Coronary artery (tissue), 2 donors: ENCODE results near the gene CYP3A5.
"Not testable (repeated sequence)": the region's sequence is repeated elsewhere in the genome, so short reads cannot be mapped to it uniquely, and the experiment has no call there.

Source experiments
- DNase-seq: peaks from one replicate; pipeline ENCODE4 v3.0.0-alpha.2; 2017; ENCODE audit warnings: low spot score
- H3K27ac ChIP-seq, 2 donors: fragments of 200-600 bp; sonication (generic); one replicate each; pipeline ENCODE4 v1.5.1; 2016 to 2019
- H3K4me3 ChIP-seq: fragments of 200-600 bp; sonication (generic); 2 replicates; pipeline ENCODE4 v1.5.1; 2016; ENCODE audit warnings: mild to moderate bottlenecking, moderate library complexity
- TF ChIP-seq, protein P1 (sequence below): fragments of 200-600 bp; sonication (generic); IDR thresholded peaks from one replicate; pipeline ENCODE4 v1.5.1; 2019; ENCODE audit warnings: antibody characterized with exemption

Gene CYP3A5

DNA sequence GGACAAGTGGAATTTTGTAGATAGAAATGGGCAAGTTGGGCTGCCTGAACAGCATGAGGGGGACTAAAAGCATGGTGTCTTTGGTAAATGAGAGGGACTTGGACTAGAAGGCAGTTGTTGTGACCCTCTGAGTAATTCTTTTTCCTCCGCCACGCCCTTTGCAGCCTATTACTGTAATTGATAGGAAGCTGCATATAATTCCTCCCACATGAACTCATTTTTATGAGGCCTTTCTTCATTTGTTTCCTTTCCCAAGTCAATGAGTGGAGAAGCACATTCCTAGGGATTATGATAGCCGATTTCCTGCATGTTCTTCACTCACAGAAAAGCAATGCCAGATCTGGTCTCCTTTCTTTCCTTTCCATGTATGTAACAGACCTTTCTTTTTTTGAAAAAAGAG is 35.4 kb downstream of the CYP3A5 start:
- Histone ChIP-seq H3K4me3 (no peak overlapping the region), H3K27ac (no peak overlapping the region)
- TF ChIP-seq, protein P1, sequence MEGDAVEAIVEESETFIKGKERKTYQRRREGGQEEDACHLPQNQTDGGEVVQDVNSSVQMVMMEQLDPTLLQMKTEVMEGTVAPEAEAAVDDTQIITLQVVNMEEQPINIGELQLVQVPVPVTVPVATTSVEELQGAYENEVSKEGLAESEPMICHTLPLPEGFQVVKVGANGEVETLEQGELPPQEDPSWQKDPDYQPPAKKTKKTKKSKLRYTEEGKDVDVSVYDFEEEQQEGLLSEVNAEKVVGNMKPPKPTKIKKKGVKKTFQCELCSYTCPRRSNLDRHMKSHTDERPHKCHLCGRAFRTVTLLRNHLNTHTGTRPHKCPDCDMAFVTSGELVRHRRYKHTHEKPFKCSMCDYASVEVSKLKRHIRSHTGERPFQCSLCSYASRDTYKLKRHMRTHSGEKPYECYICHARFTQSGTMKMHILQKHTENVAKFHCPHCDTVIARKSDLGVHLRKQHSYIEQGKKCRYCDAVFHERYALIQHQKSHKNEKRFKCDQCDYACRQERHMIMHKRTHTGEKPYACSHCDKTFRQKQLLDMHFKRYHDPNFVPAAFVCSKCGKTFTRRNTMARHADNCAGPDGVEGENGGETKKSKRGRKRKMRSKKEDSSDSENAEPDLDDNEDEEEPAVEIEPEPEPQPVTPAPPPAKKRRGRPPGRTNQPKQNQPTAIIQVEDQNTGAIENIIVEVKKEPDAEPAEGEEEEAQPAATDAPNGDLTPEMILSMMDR = no peak
- DNase-seq = no peak

DNA sequence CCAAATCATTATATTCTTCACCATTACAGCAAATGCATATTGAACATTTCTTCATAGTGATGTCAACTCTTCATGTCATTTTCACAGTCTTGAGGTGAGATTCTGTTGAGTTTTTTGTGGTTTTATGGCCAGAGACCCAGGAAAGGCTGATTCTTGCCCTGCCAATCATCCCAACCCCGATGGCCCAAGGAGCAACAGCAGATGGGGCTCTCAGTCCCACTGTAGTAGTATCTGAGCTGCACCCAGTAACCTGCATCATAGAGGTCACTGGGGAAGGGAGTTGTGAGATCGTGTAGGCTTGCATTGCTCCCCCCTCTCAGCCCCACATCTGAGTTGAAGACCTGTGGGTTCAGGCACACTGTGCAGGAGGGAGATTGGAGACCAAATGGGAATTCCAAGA is 36.3 kb downstream of the CYP3A5 start:
- TF ChIP-seq, protein P1 = no peak
- no peak for DNase-seq
- no peak overlapping the region for H3K4me3 ChIP-seq
- no peak overlapping the region for H3K27ac ChIP-seq

DNA sequence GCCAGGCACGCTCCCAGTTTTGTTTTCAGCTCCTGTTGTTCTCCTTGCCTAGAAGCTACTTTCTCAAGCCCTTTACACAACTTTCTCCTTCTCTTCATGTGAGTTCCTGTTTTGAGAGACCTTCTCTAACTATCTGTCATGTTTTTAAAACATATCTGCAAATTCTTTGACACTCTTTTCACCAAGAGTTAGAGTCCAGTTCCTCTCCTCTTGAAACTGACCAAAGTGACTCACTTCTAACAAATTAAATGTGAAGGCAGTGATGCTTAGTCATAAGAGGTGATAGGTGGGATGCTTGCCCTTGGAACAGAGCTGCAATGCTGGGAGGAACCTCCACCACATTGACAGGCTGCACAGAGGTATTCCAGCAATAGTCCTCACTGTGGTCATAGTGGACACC is 37.8 kb downstream of the CYP3A5 start:
- no peak for DNase-seq
- Histone ChIP-seq H3K4me3 (no peak overlapping the region), H3K27ac (no peak overlapping the region)
- TF ChIP-seq, protein P1 = no peak

DNA sequence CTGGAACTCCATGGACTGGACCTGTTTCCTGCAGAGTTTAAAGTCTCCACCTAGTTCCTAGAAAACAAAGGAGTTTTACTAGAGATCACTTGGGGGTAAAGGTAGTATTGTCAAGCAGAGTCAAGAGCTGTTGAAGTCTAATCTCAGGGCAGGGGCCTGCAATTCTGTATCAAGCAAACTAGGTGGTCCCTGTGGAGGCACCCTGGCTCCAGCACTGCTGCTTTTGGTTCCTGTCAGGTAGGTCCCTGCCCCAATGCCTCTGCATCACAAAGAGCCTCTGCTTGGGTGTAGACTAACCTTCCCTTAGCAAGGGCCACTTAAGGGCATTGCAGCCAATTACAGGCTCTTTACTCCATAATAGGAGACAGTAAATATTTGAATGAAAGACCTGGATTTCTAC is 40.5 kb downstream of the CYP3A5 start:
- Histone ChIP-seq H3K4me3 (no peak overlapping the region), H3K27ac (no peak overlapping the region)
- DNase-seq = no peak
- TF ChIP-seq, protein P1 = no peak

DNA sequence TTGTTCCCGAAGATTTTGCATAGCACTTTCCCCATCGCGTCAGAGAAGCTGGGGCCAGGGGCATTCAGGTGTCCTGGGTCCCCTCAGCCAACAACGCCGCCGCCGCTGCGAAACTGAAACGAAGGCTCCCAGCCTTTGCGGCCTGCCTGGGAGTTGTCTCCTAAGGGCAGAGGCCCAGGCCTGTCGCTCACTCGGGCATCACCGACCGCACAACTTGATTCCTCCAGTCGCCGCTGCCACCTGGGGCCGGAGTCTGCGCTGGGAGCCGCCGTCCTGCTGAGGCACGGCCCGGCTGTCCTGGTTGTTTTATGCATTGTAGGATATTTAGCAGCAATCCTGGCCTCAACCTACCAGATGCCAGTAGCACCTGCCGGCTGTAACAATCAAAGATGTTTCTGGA is 41.1 kb downstream of the CYP3A5 start:
- TF ChIP-seq, protein P1 = no peak
- Histone ChIP-seq H3K27ac (no peak overlapping the region), H3K4me3 (no peak overlapping the region)
- no peak for DNase-seq

DNA sequence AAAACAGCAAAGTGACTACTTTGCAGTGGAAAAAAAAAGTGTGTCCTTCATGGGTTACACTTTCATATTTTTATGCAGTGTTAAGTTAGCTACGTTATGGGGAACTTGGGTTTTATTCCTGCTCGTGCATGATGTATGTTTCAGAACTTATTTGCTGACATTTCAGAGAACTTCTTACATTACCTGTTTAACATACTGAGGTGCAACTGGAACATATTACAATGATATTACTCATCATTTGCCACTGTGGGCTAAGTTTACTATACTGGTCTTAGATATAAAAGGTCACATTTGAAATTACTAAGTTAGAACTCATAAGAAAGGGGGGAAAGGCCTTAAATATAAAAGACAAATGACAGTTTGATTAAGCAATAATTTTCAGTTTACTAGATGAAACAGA is 42.4 kb downstream of the CYP3A5 start:
- H3K27ac ChIP-seq, DNase-seq, H3K4me3 ChIP-seq: not testable (repeated sequence)

DNA sequence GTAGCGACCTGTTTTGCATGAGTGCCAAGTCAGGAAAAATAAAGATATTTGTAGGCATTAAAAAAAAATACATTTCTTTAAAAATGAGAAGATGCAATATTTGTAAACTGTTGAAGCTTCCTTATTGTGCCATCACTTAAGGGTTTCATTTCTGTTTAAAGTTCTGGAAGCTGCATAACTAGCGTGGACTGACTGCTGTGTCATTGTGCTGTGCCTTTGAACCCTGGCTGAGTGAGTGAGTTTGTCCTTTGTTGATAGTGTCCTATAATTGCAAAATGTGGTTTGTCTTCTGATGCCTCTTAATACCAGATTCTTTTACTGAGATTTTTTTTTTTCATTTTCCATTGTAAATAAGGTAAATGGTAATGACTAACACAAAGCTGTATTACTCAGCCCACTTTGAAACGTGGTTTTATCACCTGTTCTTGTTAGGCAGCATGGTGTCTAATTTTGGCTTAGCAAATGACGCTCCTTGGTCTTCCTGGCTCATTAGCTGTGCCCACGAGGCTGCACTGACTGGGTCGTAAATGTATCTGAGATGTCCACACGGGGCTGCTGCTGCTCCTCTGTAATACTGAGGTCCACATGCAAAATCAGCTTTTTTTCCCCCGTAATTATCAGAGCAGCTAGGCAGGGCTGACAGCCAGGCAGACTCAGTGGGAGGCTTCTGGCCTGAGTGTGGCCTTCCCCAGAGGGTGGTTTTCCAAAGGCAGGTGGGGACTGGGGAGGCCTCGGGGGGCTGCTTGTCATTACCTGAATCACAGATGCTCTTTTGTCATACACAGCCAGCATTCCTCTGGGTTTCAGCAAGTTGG is 48.3 kb downstream of the CYP3A5 start:
- Histone ChIP-seq H3K4me3 (no peak overlapping the region), H3K27ac (no peak overlapping the region)
- DNase-seq = no peak
- TF ChIP-seq, protein P1 = no peak
